Neural cell (in vitro differentiated cells): ENCODE data around the gene NFE2L3. TPM values are rescaled to one million over a fixed set of nuclear protein-coding genes. Genes with fewer than 3 reads are reported as not detected.

ENCODE experiments used
- H2AFZ ChIP-seq: fragments of 200-600, 300-800 bp; sonication (generic), shearing (Covaris generic); 2 replicates; pipeline ENCODE4 v1.6.0; 2014; ENCODE audit warnings: low read depth, mild to moderate bottlenecking, antibody characterized with exemption, low read length, moderate library complexity
- H3F3A ChIP-seq: fragments of 200-600 bp; shearing (Covaris generic); 2 replicates; pipeline ENCODE4 v1.6.1; 2016; ENCODE audit warnings: mild to moderate bottlenecking, moderate library complexity, mixed read lengths, antibody characterized with exemption, low read length; ENCODE audit not compliant: insufficient read depth, poor library complexity, severe bottlenecking
- H3K27ac ChIP-seq: fragments of 200-600, 300-800 bp; sonication (generic), shearing (Covaris generic); 2 replicates; pipeline ENCODE4 v1.5.1; 2014; ENCODE audit warnings: mild to moderate bottlenecking, low read length, moderate library complexity
- H3K27me3 ChIP-seq: fragments of 300-800, 200-600 bp; sonication (generic), shearing (Covaris generic); 2 replicates; pipeline ENCODE4 v1.6.0; 2014; ENCODE audit warnings: mild to moderate bottlenecking, low read depth, low read length, moderate library complexity; ENCODE audit not compliant: insufficient read depth
- H3K36me3 ChIP-seq: fragments of 300-800, 200-600 bp; sonication (generic), shearing (Covaris generic); 2 replicates; pipeline ENCODE4 v1.5.1; 2014; ENCODE audit warnings: mild to moderate bottlenecking, antibody characterized with exemption, low read length, moderate library complexity; ENCODE audit not compliant: insufficient read depth
- H3K4me2 ChIP-seq: fragments of 300-800, 200-600 bp; sonication (generic), shearing (Covaris generic); 2 replicates; pipeline ENCODE4 v1.6.0; 2014; ENCODE audit warnings: mild to moderate bottlenecking, low read length
- H3K4me3 ChIP-seq: fragments of 300-800, 200-600 bp; sonication (generic), shearing (Covaris generic); 2 replicates; pipeline ENCODE4 v1.5.1; 2014; ENCODE audit warnings: mild to moderate bottlenecking, low read length, moderate library complexity
- H3K79me2 ChIP-seq: fragments of 200-600 bp; shearing (Covaris generic); replicated peaks from 2 replicates; pipeline ENCODE4 v1.6.0; 2014; ENCODE audit warnings: mild to moderate bottlenecking, low read length, moderate library complexity; ENCODE audit not compliant: insufficient read depth
- H3K9ac ChIP-seq: fragments of 300-800, 200-600 bp; sonication (generic), shearing (Covaris generic); 2 replicates; pipeline ENCODE4 v1.6.1; 2016; ENCODE audit warnings: mild to moderate bottlenecking, low read length, mixed read lengths
- H3K9me2 ChIP-seq: fragments of 200-600 bp; shearing (Covaris generic); 2 replicates; pipeline ENCODE4 v1.6.1; 2016; ENCODE audit warnings: mild to moderate bottlenecking, low read length, mixed read lengths; ENCODE audit not compliant: insufficient read depth
- H3K9me3 ChIP-seq: fragments of 200-600, 300-800 bp; sonication (generic), shearing (Covaris generic); 2 replicates; pipeline ENCODE4 v1.6.1; 2016; ENCODE audit warnings: mild to moderate bottlenecking, mixed run types, low read length, moderate library complexity, mixed read lengths
- H4K20me1 ChIP-seq: fragments of 200-600 bp; shearing (Covaris generic); 2 replicates; pipeline ENCODE4 v1.6.1; 2016; ENCODE audit warnings: mild to moderate bottlenecking, mixed run types; ENCODE audit not compliant: insufficient read depth
- EP300 ChIP-seq: fragments of 450-650 bp; conservative IDR thresholded peaks from 2 replicates; pipeline ENCODE4 v1.6.1; 2014; ENCODE audit warnings: antibody characterized with exemption, mild to moderate bottlenecking, moderate library complexity; ENCODE audit not compliant: poor library complexity, severe bottlenecking
- EZH2 ChIP-seq: fragments of 200-600, 300-800 bp; shearing (Covaris generic), sonication (generic); IDR thresholded peaks from 2 replicates; pipeline ENCODE4 v1.6.1; 2014; ENCODE audit warnings: antibody characterized with exemption, low read length, borderline replicate concordance, mild to moderate bottlenecking; ENCODE audit not compliant: insufficient read depth, poor library complexity, severe bottlenecking
- MXI1 ChIP-seq: fragments of 450-650 bp; conservative IDR thresholded peaks from 2 replicates; pipeline ENCODE4 v1.6.1; 2014; ENCODE audit warnings: antibody characterized with exemption, mild to moderate bottlenecking; ENCODE audit not compliant: poor library complexity, severe bottlenecking
- POLR2AphosphoS5 ChIP-seq: IDR thresholded peaks from 2 replicates; pipeline ENCODE4 v1.6.1; 2012
- RAD21 ChIP-seq: fragments of 450-650 bp; conservative IDR thresholded peaks from 2 replicates; pipeline ENCODE4 v1.6.1; 2014; ENCODE audit warnings: antibody characterized with exemption, mild to moderate bottlenecking, moderate library complexity
- SMC3 ChIP-seq: fragments of 450-650 bp; conservative IDR thresholded peaks from 2 replicates; pipeline ENCODE4 v1.6.1; 2014; ENCODE audit warnings: antibody characterized with exemption, mild to moderate bottlenecking, moderate library complexity; ENCODE audit not compliant: poor library complexity
- TAF1 ChIP-seq: IDR thresholded peaks from 2 replicates; pipeline ENCODE4 v1.6.1; 2012; ENCODE audit warnings: low read depth
- polyA minus RNA-seq: library from RNA; depleted of rRNA, polyadenylated mRNA; stranded (reverse); fragments of >200 nt; gene quantifications from 2 replicates; pipeline ENCODE4 v1.2.3, GENCODE V29; 2014
- polyA plus RNA-seq: library from polyadenylated mRNA; depleted of rRNA; stranded (reverse); fragments of >200 nt; gene quantifications from 2 replicates; pipeline ENCODE4 v1.2.3, GENCODE V29; 2014
- TF ChIP-seq, protein P1 (sequence below): IDR thresholded peaks from 2 replicates; pipeline ENCODE4 v1.6.1; 2012; ENCODE audit warnings: borderline replicate concordance
- TF ChIP-seq, protein P2 (sequence below): fragments of 450-650 bp; IDR thresholded peaks from 2 replicates; pipeline ENCODE4 v1.5.1; 2014; ENCODE audit warnings: antibody characterized with exemption, mild to moderate bottlenecking, moderate library complexity; ENCODE audit not compliant: poor library complexity, severe bottlenecking

Gene NFE2L3, protein sequence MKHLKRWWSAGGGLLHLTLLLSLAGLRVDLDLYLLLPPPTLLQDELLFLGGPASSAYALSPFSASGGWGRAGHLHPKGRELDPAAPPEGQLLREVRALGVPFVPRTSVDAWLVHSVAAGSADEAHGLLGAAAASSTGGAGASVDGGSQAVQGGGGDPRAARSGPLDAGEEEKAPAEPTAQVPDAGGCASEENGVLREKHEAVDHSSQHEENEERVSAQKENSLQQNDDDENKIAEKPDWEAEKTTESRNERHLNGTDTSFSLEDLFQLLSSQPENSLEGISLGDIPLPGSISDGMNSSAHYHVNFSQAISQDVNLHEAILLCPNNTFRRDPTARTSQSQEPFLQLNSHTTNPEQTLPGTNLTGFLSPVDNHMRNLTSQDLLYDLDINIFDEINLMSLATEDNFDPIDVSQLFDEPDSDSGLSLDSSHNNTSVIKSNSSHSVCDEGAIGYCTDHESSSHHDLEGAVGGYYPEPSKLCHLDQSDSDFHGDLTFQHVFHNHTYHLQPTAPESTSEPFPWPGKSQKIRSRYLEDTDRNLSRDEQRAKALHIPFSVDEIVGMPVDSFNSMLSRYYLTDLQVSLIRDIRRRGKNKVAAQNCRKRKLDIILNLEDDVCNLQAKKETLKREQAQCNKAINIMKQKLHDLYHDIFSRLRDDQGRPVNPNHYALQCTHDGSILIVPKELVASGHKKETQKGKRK
- polyA plus RNA-seq, result 1.7 and 2.9 TPM in 2 replicates
- 3.4 TPM in 2 replicates for polyA minus RNA-seq

DNA sequence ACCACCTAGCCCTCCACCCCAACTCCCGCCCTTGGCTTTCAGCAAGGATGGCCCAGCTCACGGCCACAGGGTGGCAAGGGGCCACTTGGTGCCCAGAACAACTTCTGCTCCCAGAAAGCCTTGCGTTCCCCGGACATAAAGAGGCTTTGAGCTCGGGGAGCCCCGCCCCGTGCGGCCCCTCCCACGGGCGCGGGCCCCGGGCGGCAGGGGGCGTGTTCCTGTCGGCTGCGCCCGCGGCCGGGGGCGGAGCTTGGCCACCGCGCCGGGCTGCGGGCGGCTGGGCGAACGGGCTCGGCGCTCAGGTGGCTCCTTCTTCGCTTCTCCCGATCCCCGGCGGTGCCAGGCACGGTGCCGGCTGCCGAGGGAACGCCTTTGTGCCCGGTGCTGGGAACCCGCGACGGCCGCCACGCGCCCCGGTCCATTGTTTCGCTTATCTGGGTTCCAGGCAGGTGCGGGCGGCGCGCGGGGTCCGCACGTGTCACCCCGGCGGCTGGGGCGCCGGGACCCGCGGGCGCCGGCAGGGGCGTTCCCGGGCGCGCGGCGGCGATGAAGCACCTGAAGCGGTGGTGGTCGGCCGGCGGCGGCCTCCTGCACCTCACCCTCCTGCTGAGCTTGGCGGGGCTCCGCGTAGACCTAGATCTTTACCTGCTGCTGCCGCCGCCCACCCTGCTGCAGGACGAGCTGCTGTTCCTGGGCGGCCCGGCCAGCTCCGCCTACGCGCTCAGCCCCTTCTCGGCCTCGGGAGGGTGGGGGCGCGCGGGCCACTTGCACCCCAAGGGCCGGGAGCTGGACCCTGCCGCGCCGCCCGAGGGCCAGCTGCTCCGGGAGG lies at the start of gene NFE2L3:
Gene NFE2L3 (plus strand): TSS at position 246 of the 829 bp plus-strand sequence. CDS start 301 bp downstream, at position 547.
- Histone ChIP-seq H3K4me3 (peak within 1 kb of the TSS; percentile 67), H3K4me2 (no peak within 1 kb of the TSS), H3F3A (no peaks in the 10 kb centered on the region), H2AFZ (no peak within 1 kb of the TSS), H3K27ac (no peak within 1 kb of the TSS), H3K79me2 (no peaks in the 10 kb centered on the region), H4K20me1 (no peaks in the 10 kb centered on the region), H3K9me3 (no peaks in the 10 kb centered on the region), H3K36me3 (no peaks in the 10 kb centered on the region), H3K27me3 (peaks cover 35% of the 10 kb centered on the region), H3K9me2 (no peaks in the 10 kb centered on the region), H3K9ac (peak within 1 kb of the TSS; percentile 41)
- peak; percentile 31 for TF ChIP-seq TAF1
- TF ChIP-seq MXI1, result no peak
- no peak for TF ChIP-seq SMC3
- TF ChIP-seq, protein P1, sequence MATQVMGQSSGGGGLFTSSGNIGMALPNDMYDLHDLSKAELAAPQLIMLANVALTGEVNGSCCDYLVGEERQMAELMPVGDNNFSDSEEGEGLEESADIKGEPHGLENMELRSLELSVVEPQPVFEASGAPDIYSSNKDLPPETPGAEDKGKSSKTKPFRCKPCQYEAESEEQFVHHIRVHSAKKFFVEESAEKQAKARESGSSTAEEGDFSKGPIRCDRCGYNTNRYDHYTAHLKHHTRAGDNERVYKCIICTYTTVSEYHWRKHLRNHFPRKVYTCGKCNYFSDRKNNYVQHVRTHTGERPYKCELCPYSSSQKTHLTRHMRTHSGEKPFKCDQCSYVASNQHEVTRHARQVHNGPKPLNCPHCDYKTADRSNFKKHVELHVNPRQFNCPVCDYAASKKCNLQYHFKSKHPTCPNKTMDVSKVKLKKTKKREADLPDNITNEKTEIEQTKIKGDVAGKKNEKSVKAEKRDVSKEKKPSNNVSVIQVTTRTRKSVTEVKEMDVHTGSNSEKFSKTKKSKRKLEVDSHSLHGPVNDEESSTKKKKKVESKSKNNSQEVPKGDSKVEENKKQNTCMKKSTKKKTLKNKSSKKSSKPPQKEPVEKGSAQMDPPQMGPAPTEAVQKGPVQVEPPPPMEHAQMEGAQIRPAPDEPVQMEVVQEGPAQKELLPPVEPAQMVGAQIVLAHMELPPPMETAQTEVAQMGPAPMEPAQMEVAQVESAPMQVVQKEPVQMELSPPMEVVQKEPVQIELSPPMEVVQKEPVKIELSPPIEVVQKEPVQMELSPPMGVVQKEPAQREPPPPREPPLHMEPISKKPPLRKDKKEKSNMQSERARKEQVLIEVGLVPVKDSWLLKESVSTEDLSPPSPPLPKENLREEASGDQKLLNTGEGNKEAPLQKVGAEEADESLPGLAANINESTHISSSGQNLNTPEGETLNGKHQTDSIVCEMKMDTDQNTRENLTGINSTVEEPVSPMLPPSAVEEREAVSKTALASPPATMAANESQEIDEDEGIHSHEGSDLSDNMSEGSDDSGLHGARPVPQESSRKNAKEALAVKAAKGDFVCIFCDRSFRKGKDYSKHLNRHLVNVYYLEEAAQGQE, result no peak
- TF ChIP-seq EP300, result no peak
- no peak for TF ChIP-seq RAD21
- TF ChIP-seq POLR2AphosphoS5, result no peak
- no peak for TF ChIP-seq EZH2
- TF ChIP-seq, protein P2, sequence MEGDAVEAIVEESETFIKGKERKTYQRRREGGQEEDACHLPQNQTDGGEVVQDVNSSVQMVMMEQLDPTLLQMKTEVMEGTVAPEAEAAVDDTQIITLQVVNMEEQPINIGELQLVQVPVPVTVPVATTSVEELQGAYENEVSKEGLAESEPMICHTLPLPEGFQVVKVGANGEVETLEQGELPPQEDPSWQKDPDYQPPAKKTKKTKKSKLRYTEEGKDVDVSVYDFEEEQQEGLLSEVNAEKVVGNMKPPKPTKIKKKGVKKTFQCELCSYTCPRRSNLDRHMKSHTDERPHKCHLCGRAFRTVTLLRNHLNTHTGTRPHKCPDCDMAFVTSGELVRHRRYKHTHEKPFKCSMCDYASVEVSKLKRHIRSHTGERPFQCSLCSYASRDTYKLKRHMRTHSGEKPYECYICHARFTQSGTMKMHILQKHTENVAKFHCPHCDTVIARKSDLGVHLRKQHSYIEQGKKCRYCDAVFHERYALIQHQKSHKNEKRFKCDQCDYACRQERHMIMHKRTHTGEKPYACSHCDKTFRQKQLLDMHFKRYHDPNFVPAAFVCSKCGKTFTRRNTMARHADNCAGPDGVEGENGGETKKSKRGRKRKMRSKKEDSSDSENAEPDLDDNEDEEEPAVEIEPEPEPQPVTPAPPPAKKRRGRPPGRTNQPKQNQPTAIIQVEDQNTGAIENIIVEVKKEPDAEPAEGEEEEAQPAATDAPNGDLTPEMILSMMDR, result peak; percentile 27

DNA sequence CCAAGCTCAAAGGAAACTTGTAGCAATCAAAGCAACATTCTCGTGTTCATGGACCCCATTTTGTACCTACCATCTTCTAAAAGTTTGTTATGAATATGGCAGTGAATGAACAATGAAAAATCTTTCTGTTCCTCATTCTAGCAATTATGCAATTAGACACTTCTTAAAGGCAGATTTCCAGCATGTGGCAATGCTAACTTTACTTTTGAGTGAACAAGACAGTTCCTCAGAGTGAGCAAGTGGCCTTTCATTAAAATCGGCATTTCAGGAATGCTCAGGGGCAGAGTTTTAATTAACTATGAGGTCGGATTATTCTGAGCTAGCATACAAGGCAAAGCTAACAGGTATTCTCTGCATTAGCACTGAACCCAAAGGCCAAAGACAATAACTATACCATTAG lies 48.4 kb upstream of the NFE2L3 start:
- Histone ChIP-seq H4K20me1 (no peaks in the 10 kb centered on the region), H3K36me3 (no peaks in the 10 kb centered on the region), H3K79me2 (no peaks in the 10 kb centered on the region), H3K27ac (no peak overlapping the region), H2AFZ (no peak overlapping the region), H3F3A (no peaks in the 10 kb centered on the region), H3K9ac (no peak overlapping the region), H3K9me3 (no peaks in the 10 kb centered on the region), H3K4me2 (no peak overlapping the region), H3K9me2 (no peaks in the 10 kb centered on the region), H3K27me3 (no peaks in the 10 kb centered on the region), H3K4me3 (no peak overlapping the region)
- TF ChIP-seq TAF1, result no peak
- no peak for TF ChIP-seq EZH2
- TF ChIP-seq, protein P2, result no peak
- TF ChIP-seq, protein P1, result no peak
- no peak for TF ChIP-seq RAD21
- TF ChIP-seq SMC3, result no peak
- TF ChIP-seq EP300, result no peak
- TF ChIP-seq MXI1, result no peak
- TF ChIP-seq POLR2AphosphoS5, result no peak
